Adrenal gland (tissue), 12 donors: ENCODE results near the gene ACSF2. TPM values are rescaled to one million over a fixed set of nuclear protein-coding genes. Genes with fewer than 3 reads are reported as not detected.

Source experiments
- DNase-seq, 7 donors: peaks; one replicate each; pipeline ENCODE4 v3.0.0-alpha.2; 2019 to 2020
- H3K27ac ChIP-seq, 5 donors: fragments of 200-600 bp; sonication (generic) in 4 of 5; 1 replicate in 3 of 5; 2 replicates in 2 of 5; pipeline versions ENCODE4 v1.5.1 to v1.8.0; 2016 to 2020; ENCODE audit warnings: mild to moderate bottlenecking in 1 of 5
- H3K27me3 ChIP-seq: fragments of 200-600 bp; 2 replicates; pipeline ENCODE4 v1.8.0; 2021
- H3K36me3 ChIP-seq, 2 donors: fragments of 200-600 bp; replicated peaks in 1 of 2; 1 replicate in 1 of 2; 2 replicates in 1 of 2; pipeline versions ENCODE4 v1.5.1 to v1.8.0; 2018 to 2022
- H3K4me1 ChIP-seq, 2 donors: fragments of 200-600 bp; replicated peaks in 1 of 2; 1 replicate in 1 of 2; 2 replicates in 1 of 2; pipeline versions ENCODE4 v1.5.1 to v1.8.0; 2018 to 2021
- H3K4me3 ChIP-seq, 4 donors: fragments of 200-600 bp; sonication (generic) in 3 of 4; one replicate each; pipeline ENCODE4 v1.5.1; 2016 to 2018
- H3K9me3 ChIP-seq, 3 donors: fragments of 200-600 bp; sonication (generic) in 1 of 3; replicated peaks in 1 of 3; 1 replicate in 2 of 3; 2 replicates in 1 of 3; pipeline versions ENCODE4 v1.5.1 to v1.8.0; 2016 to 2021
- CTCF ChIP-seq, 6 experiments: fragments of 450-650 bp in 4 of 6; fragments of 200-600 bp in 2 of 6; sonication (generic) in 1 of 6; IDR thresholded peaks; 1 replicate in 5 of 6; 2 replicates in 1 of 6; pipeline versions ENCODE4 v1.5.1 to v1.8.0; 2016 to 2021; ENCODE audit warnings: antibody characterized with exemption in 6 of 6, mild to moderate bottlenecking in 2 of 6, moderate library complexity in 1 of 6
- POLR2A ChIP-seq, 2 donors: fragments of 450-650 bp; IDR thresholded peaks; one replicate each; pipeline ENCODE4 v1.6.1; 2017; ENCODE audit warnings: antibody characterized with exemption in 2 of 2, mild to moderate bottlenecking in 2 of 2, moderate library complexity in 1 of 2
- WGBS, 4 donors: extraction: QIAGEN DNeasy Blood & Tissue Kit in 2 of 4; methylation state at CpG; one replicate each; pipeline versions ENCODE4 v1.1.5 to v1.1.7; 2013 to 2017; 5-methylcytosine and 5-hydroxymethylcytosine counted together
- intact Hi-C, 2 donors: fragments of 100-400 bp; cut with DNase I; formaldehyde crosslinking; loops; one replicate each; pipeline versions ENCODE4 v1.14.1 to v1.15.0; 2022 to 2023
- polyA plus RNA-seq, 3 donors: library from polyadenylated mRNA; stranded (reverse); fragments of 200-250 nt in 2 of 3; fragments of 350-450 nt in 1 of 3; fragmentation: Illumina TruSeq in 1 of 3; extraction: RNeasy Lipid Tissue Mini Kit (QIAGEN cat#74804) in 1 of 3; gene quantifications; one replicate each; pipeline ENCODE4 v1.2.3, GENCODE V29; 2013 to 2014
- total RNA-seq, 9 donors: library from RNA; depleted of rRNA in 4 of 9; stranded (reverse); fragments of >200 nt in 4 of 9; fragments of 120-200 nt in 1 of 9; fragmentation: NEBNext Ultra II Directional in 1 of 9; extraction: Animal tissue kit (Norgen Biotek cat#: 25700) in 1 of 9; gene quantifications; one replicate each; pipeline versions ENCODE4 v1.1.0 to v1.2.4, GENCODE V29; 2013 to 2023
- donor health status: healthy with polysubstance abuse.
- donor health status: Bipolar disorder and iron deficiency.
- donor health status: DM: yes; HTN: yes; CAD: no.
- donor health status: DM: no; HTN: no; CAD: no.
- donor health status: DM: no; HTN: no; CAD: no.
- donor health status: DM: yes; HTN: yes; CAD: no.

Gene ACSF2
- total and polyA plus RNA-seq, 12 donors = 92.1 to 434 (median 196) TPM

GRCh38 chr17:50388728-50389127 lies 37.3 kb upstream of the ACSF2 start:
- Histone ChIP-seq H3K36me3 (peaks cover 0 to 96% of the 10 kb centered on the region in 2 donors), H3K27me3 (no peaks in the 10 kb centered on the region), H3K9me3 (no peaks in the 10 kb centered on the region), H3K4me3 (no peak overlapping the region), H3K4me1 (peaks cover 5 to 15% of the 10 kb centered on the region in 2 donors), H3K27ac (peak overlapping the region in 3 of 5 donors; percentile 10 to 42 (median 24))
- no peak for DNase-seq
- WGBS, 4 donors = 92 to 94% (median 92%) methylated on average over 3 of the region's 3 CpGs
- TF ChIP-seq POLR2A (IDR thresholded peaks at IDR 0.05) (no peak), CTCF (IDR thresholded peaks at IDR 0.05) (no peak)
- intact Hi-C loops = no loop called here

GRCh38 chr17:50389534-50389933 lies 36.5 kb upstream of the ACSF2 start:
- Histone ChIP-seq H3K27me3 (no peaks in the 10 kb centered on the region), H3K27ac (peak overlapping the region in 1 of 5 donors; percentile 42), H3K4me3 (no peak overlapping the region), H3K9me3 (no peaks in the 10 kb centered on the region), H3K36me3 (peaks cover 0 to 96% of the 10 kb centered on the region in 2 donors), H3K4me1 (peaks cover 5 to 20% of the 10 kb centered on the region in 2 donors)
- WGBS, 4 donors = 96 to 98% (median 98%) methylated on average over 6 of the region's 6 CpGs
- TF ChIP-seq POLR2A (IDR thresholded peaks at IDR 0.05) (no peak), CTCF (IDR thresholded peaks at IDR 0.05) (no peak)
- no peak for DNase-seq
- intact Hi-C loops = no loop called here

- TF ChIP-seq POLR2A (IDR thresholded peaks at IDR 0.05) (no peak), CTCF (IDR thresholded peaks at IDR 0.05) (no peak)
- H3K27ac ChIP-seq = no peak overlapping the region
- H3K4me3 ChIP-seq = no peak overlapping the region
- H3K27me3 ChIP-seq = no peaks in the 10 kb centered on the region
- 70 to 76% (median 75%) methylated on average over 6 of the region's 6 CpGs for WGBS, 4 donors
- H3K4me1 ChIP-seq = peaks cover 20 to 40% of the 10 kb centered on the region in 2 donors
- H3K9me3 ChIP-seq = no peaks in the 10 kb centered on the region
- peaks cover 0 to 68% of the 10 kb centered on the region in 2 donors for H3K36me3 ChIP-seq
- intact Hi-C loops = no loop called here
- no peak for DNase-seq
Observed at GRCh38 chr17:50392621-50393020, 33.4 kb upstream of the ACSF2 start.

- H3K4me1 ChIP-seq = peaks cover 18 to 42% of the 10 kb centered on the region in 2 donors
- no peak overlapping the region for H3K4me3 ChIP-seq
- TF ChIP-seq POLR2A (IDR thresholded peaks at IDR 0.05) = no peak
- no peaks in the 10 kb centered on the region for H3K27me3 ChIP-seq
- peaks cover 0 to 60% of the 10 kb centered on the region in 2 donors for H3K36me3 ChIP-seq
- H3K9me3 ChIP-seq = no peaks in the 10 kb centered on the region
- H3K27ac ChIP-seq = no peak overlapping the region
- DNase-seq = no peak
- 82 to 93% (median 84%) methylated on average over 5 of the region's 5 CpGs for WGBS, 4 donors
- intact Hi-C loops = no loop called here
Observed at GRCh38 chr17:50393700-50394099, 32.3 kb upstream of the ACSF2 start.

GRCh38 chr17:50394711-50395110 lies 31.3 kb upstream of the ACSF2 start:
- TF ChIP-seq POLR2A (IDR thresholded peaks at IDR 0.05) (no peak), CTCF (IDR thresholded peaks at IDR 0.05) (no peak)
- Histone ChIP-seq H3K4me1 (peaks cover 15 to 32% of the 10 kb centered on the region in 2 donors), H3K36me3 (peaks cover 0 to 51% of the 10 kb centered on the region in 2 donors), H3K9me3 (no peaks in the 10 kb centered on the region), H3K27me3 (no peaks in the 10 kb centered on the region), H3K4me3 (peak overlapping the region in 1 of 4 donors; percentile 22), H3K27ac (peak overlapping the region in 1 of 5 donors; percentile 31)
- intact Hi-C loops = loop anchor here in 1 of 2 donors (5.0 kb wide), 1 partner anchor 32 kb away; no protein-coding TSS in a partner anchor
- no peak for DNase-seq
- 7 to 36% (median 17%) methylated on average over 3 of the region's 3 CpGs for WGBS, 4 donors
